Uterus (tissue), 2 donors: Measurements from ENCODE around the gene SH3PXD2A.

ENCODE experiments used
- CTCF ChIP-seq, 4 experiments: fragments of 200-600 bp in 2 of 4; fragments of 450-650 bp in 2 of 4; sonication (generic) in 2 of 4; IDR thresholded peaks; one replicate each; pipeline ENCODE4 v1.5.1; 2016 to 2019; ENCODE audit warnings: antibody characterized with exemption in 4 of 4, mild to moderate bottlenecking in 2 of 4, moderate library complexity in 1 of 4
- POLR2A ChIP-seq, 2 donors: fragments of 450-650 bp; IDR thresholded peaks; one replicate each; pipeline ENCODE4 v1.6.1; 2016; ENCODE audit warnings: antibody characterized with exemption in 2 of 2, mild to moderate bottlenecking in 1 of 2, moderate library complexity in 1 of 2

GRCh38 chr10:103814105-103814504, 41.3 kb downstream of the SH3PXD2A start:
- TF ChIP-seq CTCF (IDR thresholded peaks at IDR 0.05) (no peak), POLR2A (IDR thresholded peaks at IDR 0.05) (no peak)
